HepG2 (cell line): ENCODE data around the gene NTN4. TPM values are rescaled to one million over a fixed set of nuclear protein-coding genes. Genes with fewer than 3 reads are reported as not detected.

Source experiments
- ATAC-seq: fragments of 200-7000 bp; cut with Tn5 transposase; 3 replicates; pipeline ENCODE4 v1.9.1; 2020; ENCODE audit warnings: mild to moderate bottlenecking, moderate library complexity
- BruUV-seq: library from RNA; stranded (reverse); fragments of 400-500 nt; replicated peaks from 2 replicates; lab custom pipeline; 2021; lab: Mats Ljungman, UMichigan
- CTCF ChIA-PET: fragments of 300-600 bp; formaldehyde crosslinking; extraction: SDS; loops from one replicate; lab custom pipeline; 2021; ENCODE audit warnings: low total read pairs, inconsistent platforms, low intra/inter-chr PET ratio; lab: Yijun Ruan, JAX
- POLR2A ChIA-PET: fragments of 350-600 bp; sonication (Branson Sonifier 250); formaldehyde crosslinking; loops from one replicate; lab custom pipeline; 2020; ENCODE audit warnings: antibody characterized with exemption, inconsistent platforms; lab: Yijun Ruan, JAX
- DNase-seq: peaks from one replicate; pipeline ENCODE4 v3.0.0-alpha.2; 2015; ENCODE audit warnings: low spot score
- FAIRE-seq: peaks from 3 replicates; lab custom pipeline; 2011; peaks lifted over from hg19 to GRCh38; lab: Jason Lieb, UNC
- H2AFZ ChIP-seq: one replicate; pipeline ENCODE4 v1.6.1; 2011; ENCODE audit warnings: low read length, inconsistent platforms
- H3K27ac ChIP-seq: fragments of 300-600 bp; 3 replicates; pipeline ENCODE4 v1.8.0; 2011; ENCODE audit warnings: mixed run types, mild to moderate bottlenecking, mixed read lengths, low read length, inconsistent platforms; ENCODE audit not compliant: insufficient read depth; ENCODE audit errors: extremely low read length
- H3K27me3 ChIP-seq, 2 experiments: fragments of 200-600 bp in 1 of 2; 2 replicates in 1 of 2; 3 replicates in 1 of 2; pipeline versions ENCODE4 v1.6.0 to v1.8.0; 2011; ENCODE audit warnings: low read length in 2 of 2, mild to moderate bottlenecking in 2 of 2, moderate library complexity in 2 of 2, inconsistent platforms in 1 of 2; ENCODE audit not compliant: insufficient read depth in 2 of 2, control insufficient read depth in 1 of 2
- H3K36me3 ChIP-seq, 2 experiments: fragments of 200-600 bp in 1 of 2; replicated peaks in 1 of 2; 2 replicates in 1 of 2; 3 replicates in 1 of 2; pipeline versions ENCODE4 v1.5.1 to v1.8.0; 2011; ENCODE audit warnings: low read length in 2 of 2, inconsistent platforms in 1 of 2; ENCODE audit not compliant: insufficient read depth in 2 of 2, control insufficient read depth in 1 of 2
- H3K4me1 ChIP-seq: 2 replicates; pipeline ENCODE4 v1.5.1; 2012; ENCODE audit warnings: low read length, inconsistent platforms; ENCODE audit not compliant: insufficient read depth
- H3K4me2 ChIP-seq: 2 replicates; pipeline ENCODE4 v1.6.0; 2011; ENCODE audit warnings: low read depth, low read length, inconsistent platforms
- H3K4me3 ChIP-seq, 3 experiments: fragments of 200-600 bp in 1 of 3; sonication (generic), shearing (Covaris generic) in 1 of 3; replicated peaks in 1 of 3; 2 replicates each; pipeline ENCODE4 v1.5.1; 2011 to 2016; ENCODE audit warnings: low read length in 3 of 3, inconsistent platforms in 2 of 3, low read depth in 2 of 3, mild to moderate bottlenecking in 2 of 3, control low read depth in 1 of 3, mixed read lengths in 1 of 3; ENCODE audit not compliant: insufficient read depth in 1 of 3
- H3K79me2 ChIP-seq: one replicate; pipeline ENCODE4 v1.6.1; 2011; ENCODE audit warnings: low read length, inconsistent platforms; ENCODE audit not compliant: insufficient read depth
- H3K9ac ChIP-seq: 2 replicates; pipeline ENCODE4 v1.6.0; 2011; ENCODE audit warnings: mild to moderate bottlenecking, low read depth, low read length, inconsistent platforms; ENCODE audit not compliant: insufficient read depth
- H3K9me3 ChIP-seq: 2 replicates; pipeline ENCODE4 v1.5.1; 2012; ENCODE audit warnings: mild to moderate bottlenecking, low read length
- H4K20me1 ChIP-seq: 2 replicates; pipeline ENCODE4 v1.6.0; 2011; ENCODE audit warnings: inconsistent platforms, mild to moderate bottlenecking, low read length, moderate library complexity; ENCODE audit not compliant: insufficient read depth
- ARHGAP35 ChIP-seq: sonication (generic); formaldehyde crosslinking; IDR thresholded peaks from 2 replicates; pipeline ENCODE4 v1.9.0; 2022; ENCODE audit warnings: mild to moderate bottlenecking, inconsistent platforms, moderate library complexity, missing genetic modification reagents, borderline replicate concordance
- GABPB1 ChIP-seq: IDR thresholded peaks from 2 replicates; pipeline ENCODE4 v1.6.1; 2016; ENCODE audit warnings: mild to moderate bottlenecking, missing genetic modification reagents, moderate library complexity, missing compliant biosample characterization
- GFI1 ChIP-seq: sonication (generic); formaldehyde crosslinking; IDR thresholded peaks from 2 replicates; pipeline ENCODE4 v1.5.0; 2020; ENCODE audit warnings: missing genetic modification reagents, mild to moderate bottlenecking, borderline replicate concordance
- ZBTB7B ChIP-seq: sonication (generic); formaldehyde crosslinking; IDR thresholded peaks from 2 replicates; pipeline ENCODE4 v1.4.0; 2020; ENCODE audit warnings: missing genetic modification reagents
- ZNF431 ChIP-seq: sonication (generic); formaldehyde crosslinking; IDR thresholded peaks from 2 replicates; pipeline ENCODE4 v1.9.0; 2022; ENCODE audit warnings: missing genetic modification reagents, low read depth, mild to moderate bottlenecking, borderline replicate concordance
- whole genome bisulfite sequencing: methylation state at CpG from one replicate; pipeline ENCODE4 v1.1.6; 2017; ENCODE audit warnings: low lambda C conversion rate; 5-methylcytosine and 5-hydroxymethylcytosine counted together
- in situ Hi-C: cut with HindIII; loops from 2 replicates; pipeline ENCODE4 v1.10.0; 2017; ENCODE audit warnings: low pct_unique_long_range_greater_than_20kb; ENCODE audit not compliant: extremely low pct_ligation_motif_present
- intact Hi-C: fragments of 100-400 bp; cut with micrococcal nuclease; formaldehyde crosslinking; loops from one replicate; pipeline ENCODE4 v1.10.0; 2022; ENCODE audit not compliant: unreplicated experiment
- polyA plus RNA-seq, 8 experiments: library from polyadenylated mRNA; depleted of rRNA in 3 of 8; stranded (reverse) in 7 of 8; unstranded in 1 of 8; fragments of >200 nt; fragmentation: Illumina TruSeq in 4 of 8; extraction: Trizol in 4 of 8; gene quantifications; 2 replicates each; pipeline versions ENCODE4 v1.2.1 to v1.2.3, GENCODE V29; 2011 to 2016; ENCODE audit warnings: low read depth in 4 of 8, missing spikeins in 1 of 8, mixed read lengths in 1 of 8; ENCODE audit not compliant: insufficient read depth in 1 of 8
- total RNA-seq, 5 experiments: library from RNA; depleted of rRNA; stranded (reverse); fragments of >200 nt; fragmentation: Illumina TruSeq; extraction: Trizol; gene quantifications; 2 replicates each; pipeline ENCODE4 v1.2.3, GENCODE V29; 2016; ENCODE audit warnings: low read depth in 1 of 5
- TF ChIP-seq, protein P1 (sequence below): sonication (generic); formaldehyde crosslinking; IDR thresholded peaks from 2 replicates; pipeline ENCODE4 v1.4.0; 2020; ENCODE audit warnings: missing genetic modification reagents, mild to moderate bottlenecking, borderline replicate concordance

Gene NTN4
- total and polyA plus RNA-seq, 2 of the 13 experiments (the other 11 are each of a cell fraction or from before 2014, with no cell fraction given) = 7.8 to 11.5 TPM

DNA sequence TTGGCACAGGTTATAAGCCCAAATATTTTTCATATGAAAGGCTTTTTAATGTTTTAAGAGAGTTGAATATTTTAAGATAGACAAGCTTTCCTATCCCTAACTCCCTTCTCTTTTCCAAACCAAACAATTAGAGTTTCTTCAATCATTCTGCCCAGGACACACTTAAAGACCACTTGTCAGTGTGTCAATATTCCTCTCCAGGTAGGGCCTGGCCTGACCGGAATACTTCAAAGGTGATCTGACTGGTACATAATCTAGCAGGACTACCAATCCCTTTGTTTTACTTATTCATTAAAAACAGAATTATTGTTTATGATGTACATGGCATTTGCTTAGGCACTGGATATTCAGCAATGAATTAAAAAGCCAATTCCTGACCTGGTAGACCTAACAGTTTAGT, 44.0 kb upstream of the NTN4 start:
- DNase-seq (no peak), FAIRE-seq (no peak), ATAC-seq (no peak)
- BruUV-seq = no TSS peak
- H3K27ac ChIP-seq = no peak overlapping the region
- WGBS = 3% methylated on average over 1 of the region's 1 CpG
- intact Hi-C loops = no loop called here
- no peaks in the 10 kb centered on the region for H3K79me2 ChIP-seq
- ChIA-PET CTCF (no interaction called here), POLR2A (no interaction called here)
- H3K27me3 ChIP-seq = peaks cover 0 to 5% of the 10 kb centered on the region in 2 experiments; a peak in 1 of 5 replicates
- H3K4me2 ChIP-seq = no peak overlapping the region
- no peaks in the 10 kb centered on the region for H4K20me1 ChIP-seq
- in situ Hi-C loops = no loop called here
- no peak overlapping the region for H3K4me3 ChIP-seq
- TF ChIP-seq GFI1 (CRISPR knock-in tag) (no peak), GABPB1 (CRISPR knock-in tag) (no peak), ZBTB7B (CRISPR knock-in tag) (no peak), ZNF431 (CRISPR knock-in tag) (no peak), ARHGAP35 (CRISPR knock-in tag) (no peak)
- TF ChIP-seq, protein P1, sequence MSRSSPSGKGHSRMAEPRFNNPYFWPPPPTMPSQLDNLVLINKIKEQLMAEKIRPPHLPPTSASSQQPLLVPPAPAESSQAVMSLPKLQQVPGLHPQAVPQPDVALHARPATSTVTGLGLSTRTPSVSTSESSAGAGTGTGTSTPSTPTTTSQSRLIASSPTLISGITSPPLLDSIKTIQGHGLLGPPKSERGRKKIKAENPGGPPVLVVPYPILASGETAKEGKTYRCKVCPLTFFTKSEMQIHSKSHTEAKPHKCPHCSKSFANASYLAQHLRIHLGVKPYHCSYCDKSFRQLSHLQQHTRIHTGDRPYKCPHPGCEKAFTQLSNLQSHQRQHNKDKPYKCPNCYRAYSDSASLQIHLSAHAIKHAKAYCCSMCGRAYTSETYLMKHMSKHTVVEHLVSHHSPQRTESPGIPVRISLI (CRISPR knock-in tag) = no peak
- no peak overlapping the region for H2AFZ ChIP-seq
- no peaks in the 10 kb centered on the region for H3K36me3 ChIP-seq
- no peaks in the 10 kb centered on the region for H3K9me3 ChIP-seq
- no peak overlapping the region for H3K9ac ChIP-seq
- H3K4me1 ChIP-seq = peaks cover 32% of the 10 kb centered on the region
